ENCODE measurements around the gene CSF3R. TPM values are rescaled to one million over a fixed set of nuclear protein-coding genes. Genes with fewer than 3 reads are reported as not detected.

The CSF3R gene
- polyA plus RNA-seq, 3 donors = 270 to 1,537 (median 447) TPM

DNA sequence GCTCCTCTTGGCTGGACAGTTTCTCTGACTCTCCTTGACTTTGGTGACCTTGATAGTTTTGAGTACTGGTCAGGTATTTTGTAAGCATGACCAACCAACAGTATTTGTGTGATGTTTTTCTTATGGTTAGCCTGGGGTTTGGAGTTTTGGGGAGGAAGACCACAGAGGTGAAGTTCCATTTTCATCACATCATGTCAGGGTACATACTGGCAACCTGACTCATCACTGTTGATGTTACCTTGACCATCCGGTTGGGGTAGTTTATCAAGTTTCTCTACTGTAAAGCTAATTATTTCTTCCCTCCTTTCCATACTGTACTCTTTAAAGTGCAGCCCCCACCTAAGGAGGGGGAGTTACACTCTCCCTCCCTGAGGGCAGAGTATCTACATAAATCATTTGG, 45.9 kb downstream of the CSF3R start:
- Histone ChIP-seq H3K79me2 (ENCODE audit: insufficient read depth, low read length) (no peaks in the 10 kb centered on the region), H2AFZ (ENCODE audit: insufficient read depth, low read depth, low read length, poor library complexity, severe bottlenecking) (no peak overlapping the region), H3K4me3 (replicated peaks in 1 of 3; ENCODE audit: low read depth in 2 of 3, low read length in 3 of 3) (no peak overlapping the region), H3K27me3 (ENCODE audit: control insufficient read depth in 2 of 2, insufficient read depth in 2 of 2, low read length in 2 of 2) (no peaks in the 10 kb centered on the region), H3K4me1 (ENCODE audit: control insufficient read depth in 1 of 2, insufficient read depth in 2 of 2, low read length in 2 of 2) (no peaks in the 10 kb centered on the region), H3K27ac (ENCODE audit: low read depth in 1 of 2, low read length in 2 of 2) (no peak overlapping the region), H3K9ac (ENCODE audit: insufficient read depth, low read length, poor library complexity, severe bottlenecking) (no peak overlapping the region), H3K9me3 (replicated peaks in 1 of 2; ENCODE audit: control insufficient read depth in 1 of 2, insufficient read depth in 1 of 2, low read length in 2 of 2) (no peaks in the 10 kb centered on the region), H3K4me2 (replicated peaks; ENCODE audit: extremely low read depth, low read length, poor library complexity, severe bottlenecking) (no peak overlapping the region), H4K20me1 (ENCODE audit: insufficient read depth, low read length) (no peaks in the 10 kb centered on the region), H3K36me3 (replicated peaks in 1 of 2; ENCODE audit: control insufficient read depth in 1 of 2, insufficient read depth in 2 of 2, low read length in 2 of 2) (no peaks in the 10 kb centered on the region)
- Mint-ChIP-seq H3K9me3 (no peaks in the 10 kb centered on the region), H3K36me3 (peaks cover 2% of the 10 kb centered on the region in 2 donors), H3K27me3 (ENCODE audit: low read depth in 3 of 3) (no peaks in the 10 kb centered on the region), H3K4me1 (no peaks in the 10 kb centered on the region), H3K4me3 (no peak overlapping the region), H3K27ac (peak overlapping the region in 1 of 7 donors; percentile 63)
- intact Hi-C loops (cut with micrococcal nuclease) = no loop called here
- TF ChIP-seq, protein P1, sequence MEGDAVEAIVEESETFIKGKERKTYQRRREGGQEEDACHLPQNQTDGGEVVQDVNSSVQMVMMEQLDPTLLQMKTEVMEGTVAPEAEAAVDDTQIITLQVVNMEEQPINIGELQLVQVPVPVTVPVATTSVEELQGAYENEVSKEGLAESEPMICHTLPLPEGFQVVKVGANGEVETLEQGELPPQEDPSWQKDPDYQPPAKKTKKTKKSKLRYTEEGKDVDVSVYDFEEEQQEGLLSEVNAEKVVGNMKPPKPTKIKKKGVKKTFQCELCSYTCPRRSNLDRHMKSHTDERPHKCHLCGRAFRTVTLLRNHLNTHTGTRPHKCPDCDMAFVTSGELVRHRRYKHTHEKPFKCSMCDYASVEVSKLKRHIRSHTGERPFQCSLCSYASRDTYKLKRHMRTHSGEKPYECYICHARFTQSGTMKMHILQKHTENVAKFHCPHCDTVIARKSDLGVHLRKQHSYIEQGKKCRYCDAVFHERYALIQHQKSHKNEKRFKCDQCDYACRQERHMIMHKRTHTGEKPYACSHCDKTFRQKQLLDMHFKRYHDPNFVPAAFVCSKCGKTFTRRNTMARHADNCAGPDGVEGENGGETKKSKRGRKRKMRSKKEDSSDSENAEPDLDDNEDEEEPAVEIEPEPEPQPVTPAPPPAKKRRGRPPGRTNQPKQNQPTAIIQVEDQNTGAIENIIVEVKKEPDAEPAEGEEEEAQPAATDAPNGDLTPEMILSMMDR (IDR thresholded peaks at IDR 0.05) = no peak
- no peak for DNase-seq
- no CpG with 5 or more reads among the region's 1 CpG for WGBS (ENCODE audit: insufficient coverage)

- Histone ChIP-seq H2AFZ (ENCODE audit: insufficient read depth, low read depth, low read length, poor library complexity, severe bottlenecking) (no peak overlapping the region), H3K9me3 (replicated peaks in 1 of 2; ENCODE audit: control insufficient read depth in 1 of 2, insufficient read depth in 1 of 2, low read length in 2 of 2) (no peaks in the 10 kb centered on the region), H3K79me2 (ENCODE audit: insufficient read depth, low read length) (no peaks in the 10 kb centered on the region), H3K4me3 (replicated peaks in 1 of 3; ENCODE audit: low read depth in 2 of 3, low read length in 3 of 3) (no peak overlapping the region), H3K4me1 (ENCODE audit: control insufficient read depth in 1 of 2, insufficient read depth in 2 of 2, low read length in 2 of 2) (no peaks in the 10 kb centered on the region), H4K20me1 (ENCODE audit: insufficient read depth, low read length) (no peaks in the 10 kb centered on the region), H3K36me3 (replicated peaks in 1 of 2; ENCODE audit: control insufficient read depth in 1 of 2, insufficient read depth in 2 of 2, low read length in 2 of 2) (no peaks in the 10 kb centered on the region), H3K9ac (ENCODE audit: insufficient read depth, low read length, poor library complexity, severe bottlenecking) (no peak overlapping the region), H3K27ac (ENCODE audit: low read depth in 1 of 2, low read length in 2 of 2) (no peak overlapping the region), H3K4me2 (replicated peaks; ENCODE audit: extremely low read depth, low read length, poor library complexity, severe bottlenecking) (no peak overlapping the region), H3K27me3 (ENCODE audit: control insufficient read depth in 2 of 2, insufficient read depth in 2 of 2, low read length in 2 of 2) (no peaks in the 10 kb centered on the region)
- H3K27ac Mint-ChIP-seq = no peak overlapping the region
- H3K27me3 Mint-ChIP-seq (ENCODE audit: low read depth in 3 of 3) = peaks cover 0 to 1% (median 0%) of the 10 kb centered on the region in 3 donors
- intact Hi-C loops (cut with micrococcal nuclease) = no loop called here
- no peaks in the 10 kb centered on the region for H3K4me1 Mint-ChIP-seq
- H3K4me3 Mint-ChIP-seq = no peak overlapping the region
- TF ChIP-seq, protein P1 (IDR thresholded peaks at IDR 0.05) = no peak
- peaks cover 2 to 6% of the 10 kb centered on the region in 2 donors for H3K36me3 Mint-ChIP-seq
- no peak for DNase-seq
- 50% methylated on average over 1 of the region's 1 CpG for WGBS (ENCODE audit: insufficient coverage)
- H3K9me3 Mint-ChIP-seq = no peaks in the 10 kb centered on the region
These were observed 49.6 kb downstream of the CSF3R start for GRCh38 chr1:36433102-36433501.
